Measurements from ENCODE around the gene NANOG.
"Not testable (repeated sequence)": the region's sequence is repeated elsewhere in the genome, so short reads cannot be mapped to it uniquely, and the experiment has no call there.

DNA sequence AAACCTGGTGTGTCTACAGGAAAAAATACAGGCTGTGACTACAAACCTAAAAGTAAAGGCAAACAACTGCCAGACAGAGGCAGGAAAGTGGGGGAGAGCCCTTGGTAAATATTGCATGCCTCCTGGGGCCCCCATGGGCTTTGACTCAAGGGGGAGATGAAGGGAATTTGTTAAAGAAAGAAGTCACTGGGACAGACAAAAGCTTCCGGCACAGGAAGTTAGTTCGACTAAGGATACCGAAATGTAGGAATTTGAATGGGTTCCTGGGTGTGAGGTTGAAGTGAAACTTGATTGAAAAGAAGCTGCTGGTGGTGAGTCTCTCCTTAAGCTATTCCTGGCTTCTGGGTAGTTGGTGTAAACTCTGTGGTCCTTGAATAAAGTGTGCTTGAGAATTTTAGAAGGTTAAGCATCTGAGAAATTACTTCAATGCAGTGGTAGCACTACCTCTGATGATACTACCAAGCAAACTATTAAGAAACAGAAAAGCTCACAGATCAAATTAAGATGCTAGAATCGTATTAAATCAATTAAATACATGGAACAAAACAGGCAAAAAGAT is 9.6 kb downstream of the NANOG start:
- TF ChIP-seq, protein P1, sequence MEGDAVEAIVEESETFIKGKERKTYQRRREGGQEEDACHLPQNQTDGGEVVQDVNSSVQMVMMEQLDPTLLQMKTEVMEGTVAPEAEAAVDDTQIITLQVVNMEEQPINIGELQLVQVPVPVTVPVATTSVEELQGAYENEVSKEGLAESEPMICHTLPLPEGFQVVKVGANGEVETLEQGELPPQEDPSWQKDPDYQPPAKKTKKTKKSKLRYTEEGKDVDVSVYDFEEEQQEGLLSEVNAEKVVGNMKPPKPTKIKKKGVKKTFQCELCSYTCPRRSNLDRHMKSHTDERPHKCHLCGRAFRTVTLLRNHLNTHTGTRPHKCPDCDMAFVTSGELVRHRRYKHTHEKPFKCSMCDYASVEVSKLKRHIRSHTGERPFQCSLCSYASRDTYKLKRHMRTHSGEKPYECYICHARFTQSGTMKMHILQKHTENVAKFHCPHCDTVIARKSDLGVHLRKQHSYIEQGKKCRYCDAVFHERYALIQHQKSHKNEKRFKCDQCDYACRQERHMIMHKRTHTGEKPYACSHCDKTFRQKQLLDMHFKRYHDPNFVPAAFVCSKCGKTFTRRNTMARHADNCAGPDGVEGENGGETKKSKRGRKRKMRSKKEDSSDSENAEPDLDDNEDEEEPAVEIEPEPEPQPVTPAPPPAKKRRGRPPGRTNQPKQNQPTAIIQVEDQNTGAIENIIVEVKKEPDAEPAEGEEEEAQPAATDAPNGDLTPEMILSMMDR (IDR thresholded peaks at IDR 0.05): not testable (repeated sequence)
- TF ChIP-seq POLR2AphosphoS5 (IDR thresholded peaks at IDR 0.05; ENCODE audit: low read depth, low read length): not testable (repeated sequence)
